ENCODE measurements around the gene MB21D2.
A peak's percentile ranks its signal among the peaks of the same experiment; 100 is the strongest.
"Not testable (repeated sequence)": the region's sequence is repeated elsewhere in the genome, so short reads cannot be mapped to it uniquely, and the experiment has no call there.

The MB21D2 gene

DNA sequence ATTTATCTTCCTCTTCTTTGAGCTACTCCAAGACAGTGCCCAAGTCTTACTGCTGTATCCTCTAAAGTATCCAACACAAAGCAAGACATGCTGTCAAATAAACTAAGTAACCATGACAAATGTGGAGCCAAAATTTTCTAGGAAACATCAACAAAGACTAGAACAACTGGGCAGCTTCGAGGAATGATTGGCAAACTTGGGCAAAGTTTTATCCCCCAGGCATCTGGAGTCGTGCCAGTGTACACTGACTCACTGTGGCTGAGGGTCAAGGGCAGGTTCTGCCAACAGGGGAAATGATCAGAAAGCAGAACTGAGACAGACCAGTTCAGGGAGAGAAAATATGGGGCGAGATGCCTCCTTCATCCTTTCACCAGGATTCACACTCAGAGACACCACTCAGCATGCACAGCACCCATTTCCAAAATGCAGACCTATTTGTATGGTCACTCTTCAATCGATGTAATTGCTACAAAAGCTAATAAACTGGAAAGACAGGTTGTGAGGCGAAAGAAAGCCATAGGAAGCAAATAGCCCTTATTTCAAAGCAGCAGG, 65.8 kb downstream of the MB21D2 start:
- peak; percentile 67 for DNase-seq

DNA sequence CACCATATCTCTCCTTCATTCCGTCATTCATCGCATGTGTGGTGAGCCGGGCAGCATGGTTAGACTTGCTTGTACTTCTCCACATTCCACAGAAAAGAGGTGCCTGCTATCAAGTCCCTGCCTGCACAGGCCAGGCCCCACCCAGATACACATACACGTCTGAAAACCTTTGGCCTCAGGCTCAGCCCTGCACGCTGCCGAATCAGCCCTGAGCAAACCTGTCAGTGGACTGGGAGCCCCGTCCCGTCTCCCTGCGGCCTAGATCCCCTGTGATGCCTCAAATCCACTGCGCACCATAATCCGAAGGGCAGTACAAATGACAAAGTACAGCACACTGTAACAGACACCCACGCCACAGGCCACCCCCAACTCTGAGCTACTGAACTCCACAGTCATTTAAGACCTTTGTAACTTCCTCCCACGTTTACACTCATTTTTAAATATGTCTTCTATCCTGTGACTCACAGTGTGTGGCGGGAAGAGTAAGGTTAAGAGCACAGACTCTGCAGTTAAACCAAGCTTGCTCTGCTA, 67.1 kb downstream of the MB21D2 start:
- DNase-seq, result no peak

DNA sequence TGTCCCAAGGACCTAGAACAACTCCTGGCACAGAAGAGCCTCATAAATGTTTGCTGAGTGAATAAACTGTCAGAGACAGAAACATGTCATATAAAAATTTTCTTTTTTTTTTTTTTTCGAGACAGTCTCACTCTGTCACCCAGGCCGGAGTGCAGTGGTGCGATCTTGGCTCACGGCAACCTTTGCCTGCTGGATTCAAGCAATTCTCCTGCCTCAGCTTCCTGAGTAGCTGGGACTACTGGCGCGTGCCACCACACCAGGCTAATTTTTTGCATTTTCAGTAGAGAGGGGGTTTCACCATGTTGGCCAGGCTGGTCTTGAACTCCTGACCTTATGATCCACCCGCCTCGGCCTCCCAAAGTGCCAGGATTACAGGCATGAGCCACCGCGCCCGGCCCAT, 67.8 kb downstream of the MB21D2 start:
- not testable (repeated sequence) for DNase-seq

DNA sequence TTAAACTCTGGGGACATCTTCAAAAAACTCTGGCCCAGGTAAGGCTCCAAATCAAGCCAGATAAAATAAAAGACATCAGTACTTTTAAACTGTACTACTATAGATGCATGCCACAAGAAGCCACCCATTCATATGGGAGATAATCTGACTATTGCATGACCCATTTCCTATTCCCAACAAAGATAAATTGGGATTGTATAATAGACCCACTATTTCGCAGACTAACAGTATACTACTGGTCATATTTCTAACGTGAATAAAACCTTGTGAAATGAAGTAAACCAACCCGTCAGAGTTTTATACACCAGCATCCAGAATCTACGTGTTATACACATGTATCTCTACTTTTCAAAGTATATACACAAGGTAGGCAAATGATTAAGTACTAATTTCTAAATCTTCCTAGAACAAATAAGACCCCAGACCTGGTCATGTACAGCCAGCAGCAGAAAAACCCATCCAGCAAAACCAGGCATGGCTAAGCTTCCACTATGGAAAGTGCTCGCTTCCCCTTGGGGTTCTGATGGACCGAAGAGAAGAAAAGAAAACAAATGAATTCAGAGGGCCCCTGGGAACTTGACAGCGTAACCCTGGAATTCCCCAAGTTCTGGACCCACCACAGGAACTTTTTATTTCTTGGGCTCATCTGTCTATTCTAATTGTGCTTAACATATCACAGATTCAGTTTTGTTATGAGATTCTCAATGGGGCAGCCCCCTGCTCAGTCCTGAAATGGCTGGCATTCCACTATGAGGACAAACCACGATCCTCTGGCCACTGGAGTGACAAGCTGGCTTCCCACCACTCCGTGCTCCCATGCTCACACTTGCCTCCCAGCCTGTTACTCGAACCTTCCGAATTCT, 69.1 kb downstream of the MB21D2 start:
- no peak for DNase-seq

DNA sequence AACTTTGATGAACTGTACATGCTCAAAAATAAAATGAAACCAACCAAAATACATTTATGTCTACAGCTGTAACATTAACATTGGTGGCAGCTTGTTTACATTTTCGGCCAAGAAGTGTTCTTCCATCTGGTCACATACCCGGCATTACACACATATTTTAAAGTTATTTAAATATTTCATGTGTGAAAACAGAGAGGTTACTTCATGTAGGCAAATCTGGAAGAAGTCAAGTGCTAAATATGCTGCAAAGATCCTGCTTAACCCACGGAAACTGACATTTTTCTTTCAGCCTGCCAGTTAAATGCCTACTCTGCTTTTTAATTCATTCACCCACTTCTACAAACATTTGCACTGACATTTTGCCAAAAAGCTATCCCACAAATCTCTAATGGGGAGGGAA, 69.7 kb downstream of the MB21D2 start:
- no peak for DNase-seq

DNA sequence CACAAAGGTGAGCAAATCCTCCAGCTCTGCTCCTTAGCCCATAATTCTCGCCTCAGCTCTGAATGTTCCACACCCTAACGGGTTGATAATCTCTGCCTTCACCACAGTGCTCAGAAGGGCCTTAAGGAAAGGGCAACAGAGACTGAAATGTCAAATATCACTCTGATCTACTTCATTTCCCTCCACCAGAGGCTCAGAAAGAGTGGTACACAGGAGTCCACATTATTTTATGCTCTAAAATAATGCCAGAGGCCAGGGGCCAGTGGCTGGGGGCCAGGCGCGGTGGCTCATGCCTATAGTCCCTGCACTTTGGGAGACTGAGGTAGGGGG, 72.2 kb downstream of the MB21D2 start:
- no peak for DNase-seq

DNA sequence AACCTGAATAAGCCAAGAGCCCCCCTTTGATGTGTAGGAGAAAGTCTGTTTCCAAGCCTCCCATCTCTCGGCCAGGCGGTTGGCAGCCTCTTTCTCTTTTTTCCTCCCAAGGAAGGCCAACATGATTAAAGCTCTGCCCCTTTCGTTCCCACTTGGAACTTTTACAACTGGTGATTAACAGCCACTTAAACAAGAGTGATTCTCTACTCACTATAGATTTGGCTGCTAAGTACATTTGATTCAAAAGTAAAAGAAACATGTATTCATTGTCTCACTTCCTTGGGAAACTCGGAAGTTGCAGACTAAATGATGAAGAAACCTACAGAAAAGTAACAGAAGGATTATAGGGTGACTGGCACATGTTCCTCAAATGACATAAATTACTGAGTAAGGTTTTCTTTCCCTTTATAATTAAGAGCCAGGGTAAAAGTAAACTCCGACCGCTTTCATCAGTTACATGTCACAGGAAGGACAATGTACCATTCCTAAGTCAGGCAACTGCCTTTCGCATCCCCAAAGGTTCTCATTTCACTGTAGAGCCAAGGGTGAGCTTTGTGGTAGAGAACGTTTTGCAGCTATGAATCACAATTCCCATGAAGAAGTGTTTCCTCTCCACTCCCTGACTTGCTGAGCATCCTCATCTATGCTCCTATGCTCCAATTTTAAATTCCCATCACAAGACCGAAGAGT, 72.7 kb downstream of the MB21D2 start:
- no peak for DNase-seq

DNA sequence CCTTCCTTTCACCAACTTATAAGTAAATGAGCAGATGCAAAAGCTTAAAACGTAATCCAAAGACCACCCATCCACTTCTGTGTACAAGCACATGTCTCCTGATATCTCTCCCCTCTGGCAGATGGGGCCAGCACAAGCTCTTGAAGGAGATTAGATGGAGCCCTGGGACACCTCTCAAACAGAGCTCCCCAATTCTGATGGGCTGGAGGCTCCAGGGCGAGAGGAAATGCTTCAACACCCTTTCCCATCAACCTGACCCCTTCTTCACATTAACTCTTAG, 73.2 kb downstream of the MB21D2 start:
- no peak for DNase-seq

DNA sequence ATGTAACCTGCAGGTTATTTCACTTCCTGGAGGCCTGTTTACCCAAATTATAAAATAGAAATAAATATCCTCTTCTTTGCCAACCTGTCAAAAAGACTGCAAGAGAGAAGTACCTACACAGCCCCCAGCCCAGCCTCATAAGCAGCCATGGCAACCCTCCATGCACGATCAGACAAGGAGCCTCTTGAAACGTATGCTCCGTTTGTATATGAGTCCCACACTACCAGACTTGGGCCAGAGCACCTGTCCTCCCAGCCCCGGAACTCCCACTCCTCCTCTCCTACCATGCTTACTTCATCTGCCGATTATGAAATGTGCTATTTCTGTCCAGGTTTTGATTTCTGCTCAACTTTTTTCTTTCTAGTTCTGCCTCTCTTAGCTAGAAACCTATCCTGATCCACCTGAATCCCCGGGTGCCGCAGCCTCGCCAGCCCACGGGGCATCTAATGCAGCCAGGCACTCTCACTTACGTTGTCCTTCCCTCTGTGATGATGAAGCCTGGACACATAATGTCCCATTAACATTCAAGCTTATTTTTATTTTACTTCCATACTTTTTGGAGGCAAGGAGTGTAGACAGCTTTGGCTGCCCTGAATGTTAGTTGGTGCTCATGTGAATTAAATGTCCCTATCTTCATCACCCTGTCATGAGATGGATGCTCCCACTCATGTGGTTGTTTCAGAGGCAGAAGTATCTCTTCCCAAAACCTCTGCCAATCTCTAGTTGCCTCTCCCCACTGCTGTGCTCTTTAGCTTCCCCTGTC, 73.8 kb downstream of the MB21D2 start:
- DNase-seq, result peak; percentile 46

DNA sequence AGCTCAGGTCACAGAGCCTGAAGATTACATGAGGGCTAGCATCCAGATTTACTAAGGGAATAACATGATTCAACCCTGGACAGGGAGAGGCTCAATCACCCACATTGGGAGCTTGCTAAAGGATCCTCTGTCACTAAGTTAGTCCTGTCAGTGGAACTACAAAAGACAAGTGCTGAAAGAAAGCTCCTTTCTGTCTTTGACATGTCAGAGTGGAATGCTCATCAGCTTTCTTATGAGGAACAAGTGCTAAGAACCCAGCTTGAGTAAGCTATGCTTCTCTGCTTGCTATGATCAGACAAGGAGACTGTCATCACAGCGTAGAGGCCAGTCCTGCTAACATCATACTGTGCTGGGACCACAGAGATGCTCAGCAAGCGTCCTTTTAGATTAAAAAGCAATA, 74.5 kb downstream of the MB21D2 start:
- DNase-seq, result no peak

DNA sequence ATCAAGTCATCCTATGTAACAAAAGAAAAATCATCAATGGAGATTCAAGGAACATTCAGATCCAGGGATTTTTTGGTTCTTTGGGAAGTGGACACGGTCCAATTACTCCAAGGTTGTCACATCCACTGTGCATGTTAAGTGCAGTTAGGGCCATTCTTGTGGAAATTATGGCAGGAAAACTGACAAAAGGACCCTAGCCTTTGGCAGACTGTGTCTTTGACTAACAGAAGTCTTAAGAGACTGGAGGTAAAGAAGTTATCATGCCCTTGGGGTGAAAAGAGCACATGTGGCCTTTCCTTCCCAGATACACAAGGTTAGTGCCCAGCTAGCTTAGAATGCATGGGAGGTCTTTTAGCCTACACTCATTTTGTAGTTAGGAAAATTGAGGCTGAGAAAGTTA, 74.9 kb downstream of the MB21D2 start:
- no peak for DNase-seq

DNA sequence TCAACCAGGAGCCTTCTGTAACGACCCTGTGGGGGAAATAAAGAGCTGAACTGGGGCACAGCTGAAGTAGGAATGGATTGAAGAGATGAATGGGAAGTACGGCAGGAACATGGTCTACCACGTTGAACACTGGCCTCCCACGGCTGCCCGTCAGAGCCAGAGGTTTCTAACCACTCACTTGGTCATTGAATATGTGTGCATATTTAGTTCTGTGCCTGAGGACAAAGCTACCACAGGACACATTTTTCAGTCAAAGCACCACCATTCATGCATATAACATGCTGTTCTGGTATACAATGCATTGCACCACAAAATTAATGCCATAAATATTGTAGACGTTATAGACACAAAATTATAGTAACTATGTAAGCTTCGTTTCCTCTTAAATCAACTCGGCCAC, 75.5 kb downstream of the MB21D2 start:
- no peak for DNase-seq

DNA sequence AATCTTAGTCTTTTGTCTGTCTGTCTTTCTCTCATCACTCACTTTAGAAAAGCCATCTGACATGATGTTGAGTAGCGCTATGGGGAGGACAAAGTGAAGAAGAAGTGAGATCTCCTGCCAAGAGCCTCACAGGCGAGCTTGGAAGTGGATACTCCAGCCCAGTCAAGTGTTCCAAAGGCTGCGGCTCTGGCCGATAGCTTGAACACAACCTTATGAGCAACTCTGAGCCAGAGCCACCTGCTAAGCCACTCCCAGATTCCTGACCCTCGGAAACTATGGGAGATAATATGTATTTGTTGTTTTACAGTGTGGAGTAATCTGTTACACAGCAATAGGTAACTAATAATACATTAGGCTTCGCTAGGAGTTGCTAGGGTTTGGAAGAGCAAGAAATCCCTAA, 76.2 kb downstream of the MB21D2 start:
- DNase-seq, result peak; percentile 49

DNA sequence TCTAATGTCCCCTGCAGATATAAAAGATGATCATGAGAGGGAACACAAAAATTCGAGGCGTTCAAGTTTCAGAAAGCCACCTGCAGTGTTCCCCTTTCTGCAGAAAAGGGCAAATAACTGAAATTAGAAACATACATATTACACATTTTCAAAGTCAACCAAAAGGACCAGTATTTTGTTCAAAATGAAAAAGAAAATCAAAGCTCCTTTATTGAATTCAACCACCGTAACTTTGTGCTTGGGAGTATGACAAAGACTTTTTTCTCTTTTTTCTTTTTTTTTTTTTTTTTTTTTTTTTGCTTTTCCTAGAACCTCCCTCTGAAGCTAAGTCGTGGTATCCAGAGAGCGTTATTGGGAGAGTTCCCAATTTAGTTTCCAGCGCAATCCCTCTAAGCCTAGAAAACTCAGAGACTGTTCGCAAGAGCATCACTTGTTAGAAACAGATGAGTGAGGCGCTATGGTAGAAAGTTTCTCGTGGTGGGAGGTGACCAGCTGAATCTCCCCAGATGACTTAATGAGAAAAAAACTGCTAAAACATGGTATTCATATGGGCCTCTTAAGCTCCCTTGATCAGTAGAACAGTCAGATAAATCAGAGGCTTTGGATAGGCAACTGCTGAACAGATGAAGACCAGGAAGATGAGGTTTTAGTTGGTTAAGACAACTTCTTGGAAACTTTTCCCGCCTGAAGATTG, 77.4 kb downstream of the MB21D2 start:
- DNase-seq, result no peak

DNA sequence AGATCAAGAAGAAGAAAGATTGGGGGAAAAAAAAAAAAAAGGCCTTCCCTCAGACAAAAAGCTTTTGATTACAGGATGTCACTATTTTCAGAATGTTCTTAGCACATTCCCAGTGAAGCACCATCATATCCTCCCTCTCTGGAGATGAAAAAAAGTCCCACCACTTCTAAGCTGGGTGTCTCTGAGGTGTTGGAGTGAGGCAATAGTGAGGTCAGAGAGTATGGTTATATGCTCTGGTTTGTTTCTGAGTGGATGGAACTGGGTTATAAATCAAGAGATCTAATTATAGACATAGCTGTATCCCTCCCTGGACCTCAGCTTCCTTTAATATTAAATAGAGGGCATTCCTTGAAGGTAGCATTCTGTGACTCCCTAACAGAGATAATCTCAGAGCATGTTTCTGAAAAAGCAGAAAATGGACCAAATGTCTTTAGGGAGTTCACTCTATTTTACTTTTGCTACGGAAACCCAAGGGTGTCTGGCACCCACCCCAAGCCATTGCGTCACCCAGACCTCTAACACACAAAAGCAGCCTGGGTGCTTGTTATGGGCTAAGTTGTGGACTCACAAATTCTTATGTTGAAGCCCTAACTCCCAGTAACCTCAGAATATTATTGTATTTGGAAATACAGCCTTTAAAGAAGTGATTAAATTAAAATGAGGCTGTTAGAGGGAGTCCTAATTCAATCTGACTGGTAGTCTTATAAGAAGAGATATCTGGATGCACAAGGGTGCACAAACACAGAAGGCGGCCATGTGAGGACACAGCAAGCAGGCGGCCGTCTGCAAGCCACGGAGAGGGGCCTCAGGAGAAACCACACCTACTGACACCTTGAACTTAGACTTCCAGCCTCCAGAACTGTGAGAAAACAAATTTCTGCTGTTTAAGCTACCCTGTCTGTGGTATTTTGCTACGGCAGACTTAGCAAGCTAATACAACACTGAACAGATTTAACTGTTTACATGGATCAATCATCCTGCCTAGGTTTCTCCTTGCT, 81.5 kb downstream of the MB21D2 start:
- no peak for DNase-seq

DNA sequence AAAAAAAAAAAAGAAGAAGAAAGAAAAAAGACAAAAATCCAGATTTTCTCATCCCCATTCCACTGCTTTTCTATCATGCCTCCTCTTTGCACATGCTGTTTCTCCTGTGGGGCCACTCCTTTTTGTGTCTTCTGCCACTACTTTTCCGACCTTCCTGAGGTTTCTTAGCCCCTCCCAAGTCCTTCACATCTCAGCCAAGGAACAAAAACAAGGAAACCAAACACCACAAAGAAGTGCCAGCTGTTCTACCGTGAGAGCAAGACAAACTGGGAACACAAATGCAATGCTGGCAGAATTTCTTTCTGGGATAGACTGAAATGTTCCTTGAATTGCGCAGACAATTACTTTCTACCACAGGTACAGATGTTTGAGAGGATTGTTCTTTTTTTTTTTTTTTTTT, 83.2 kb downstream of the MB21D2 start:
- no peak for DNase-seq

DNA sequence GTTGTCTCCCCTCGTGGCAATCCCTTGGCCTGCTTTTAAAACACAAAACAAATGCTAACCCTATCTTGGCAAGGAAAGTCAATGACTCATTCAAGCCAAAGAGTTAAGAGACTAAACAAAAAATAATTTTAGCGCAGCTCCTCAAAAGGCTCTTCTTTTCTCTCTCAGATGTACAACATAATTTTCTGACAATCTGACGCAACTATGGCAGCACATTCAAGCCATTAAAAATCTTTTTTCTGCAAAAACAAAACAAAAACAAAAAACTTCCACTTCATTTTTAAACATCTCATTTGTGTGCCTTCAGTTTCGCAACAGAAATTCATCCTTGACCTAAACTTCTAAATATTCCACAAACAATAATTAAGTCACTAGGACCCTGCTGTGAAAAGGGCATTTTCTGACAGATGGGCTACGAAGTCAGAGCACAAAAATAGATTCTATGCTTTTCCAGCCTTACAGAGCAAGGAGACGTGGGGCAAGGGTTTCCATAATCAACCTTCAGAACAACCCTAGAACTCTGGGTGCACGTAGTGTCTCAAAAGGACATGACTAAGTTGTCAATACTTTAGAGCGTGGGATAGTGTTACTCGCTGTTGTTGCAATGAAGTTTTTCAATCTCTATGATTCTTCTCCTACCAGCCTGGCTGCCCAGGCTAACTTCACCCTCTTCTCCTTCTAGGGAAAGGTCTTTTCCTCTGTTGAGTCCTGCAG, 84.3 kb downstream of the MB21D2 start:
- no peak for DNase-seq

DNA sequence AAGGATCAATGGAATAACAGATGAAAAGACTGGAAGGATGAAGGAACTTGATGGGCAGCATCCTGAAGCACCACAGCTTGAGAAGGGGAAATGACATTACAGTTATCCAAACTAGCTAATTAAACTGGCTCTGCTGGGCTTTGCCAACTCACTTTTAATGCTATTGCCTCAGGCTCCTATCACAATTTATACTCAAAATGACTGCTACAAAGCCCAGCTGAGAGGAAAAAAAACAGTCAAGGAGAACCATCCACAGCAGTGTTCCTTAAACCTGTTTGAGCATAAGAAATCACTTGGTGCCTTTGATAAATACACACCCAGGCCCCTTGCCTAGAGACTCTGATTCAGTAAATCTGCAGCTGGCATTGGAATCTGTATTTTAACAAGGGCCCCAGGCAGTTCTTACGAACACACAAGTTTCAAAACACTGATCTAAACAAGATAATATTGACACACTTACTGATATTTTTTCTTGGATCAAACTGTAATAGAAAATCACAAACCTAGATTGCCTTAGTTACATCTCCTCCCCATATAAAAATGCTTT, 85.8 kb downstream of the MB21D2 start:
- DNase-seq, result no peak

DNA sequence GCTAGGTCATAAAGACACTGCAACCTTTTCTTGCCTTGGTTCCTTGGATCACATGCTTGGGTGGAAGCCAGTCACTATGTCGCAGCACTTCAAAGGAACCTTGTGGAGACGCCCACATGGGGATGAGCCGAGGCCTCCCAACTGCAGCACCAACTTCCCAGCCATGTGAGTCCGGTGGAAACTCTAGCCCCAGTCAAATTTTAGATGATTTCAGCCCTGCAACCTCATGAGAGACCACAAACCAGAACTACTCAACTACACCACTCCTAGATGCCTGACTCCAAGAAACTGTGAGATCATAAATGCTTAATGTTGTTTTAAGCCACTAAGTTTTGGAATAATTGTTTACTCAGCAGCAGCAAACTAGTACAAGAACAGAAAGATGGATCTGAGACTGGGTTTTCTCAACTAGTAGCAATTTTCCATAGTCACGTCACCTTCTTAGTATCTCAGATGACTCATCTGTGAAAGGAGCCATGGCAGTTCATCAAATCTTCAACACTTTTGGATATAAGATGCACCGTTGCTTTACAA, 86.5 kb downstream of the MB21D2 start:
- no peak for DNase-seq
